ENCODE results near the gene PTPRD. TPM values are rescaled to one million over a fixed set of nuclear protein-coding genes. Genes with fewer than 3 reads are reported as not detected.

PTPRD gene
- total RNA-seq, 1 experiment from 2014 or later = 0.02 TPM

GRCh38 chr9:8826281-8826680 lies 1786.5 kb downstream of the PTPRD start:
- H3K9me3 ChIP-seq (ENCODE audit: control insufficient read depth in 1 of 2, insufficient read depth in 1 of 2, low read depth in 1 of 2, low read length in 2 of 2) = peaks cover 10% of the 10 kb centered on the region in 2 experiments; a peak in 2 of 4 replicates
- no peaks in the 10 kb centered on the region for H3K4me1 ChIP-seq (ENCODE audit: control insufficient read depth in 1 of 2, insufficient read depth in 2 of 2, low read length in 2 of 2)
- H3K79me2 ChIP-seq (ENCODE audit: insufficient read depth, low read length) = no peaks in the 10 kb centered on the region
- ATAC-seq (no peak), DNase-seq (ENCODE audit: low read depth, low spot score) (no peak)
- H4K20me1 ChIP-seq (ENCODE audit: insufficient read depth) = no peaks in the 10 kb centered on the region; the same call in 1 of the 2 replicates
- H3K4me3 ChIP-seq (replicated peaks in 1 of 2; ENCODE audit: low read depth in 1 of 2, low read length in 2 of 2) = no peak overlapping the region
- H3K4me2 ChIP-seq (ENCODE audit: low read length) = no peak overlapping the region
- no peak overlapping the region for H3K9ac ChIP-seq (ENCODE audit: low read length)
- BruUV-seq (replicated peaks) = no TSS peak
- CTCF ChIA-PET = no interaction called here
- no peak overlapping the region for H2AFZ ChIP-seq (ENCODE audit: low read depth, low read length, poor library complexity, severe bottlenecking)
- intact Hi-C loops (cut with micrococcal nuclease) = no loop called here
- no peaks in the 10 kb centered on the region for H3K27me3 ChIP-seq (ENCODE audit: insufficient read depth, low read length)
- H3K9me2 ChIP-seq (ENCODE audit: insufficient read depth) = no peaks in the 10 kb centered on the region
- H3K36me3 ChIP-seq (ENCODE audit: control insufficient read depth in 1 of 2, insufficient read depth in 2 of 2, low read length in 2 of 2) = no peaks in the 10 kb centered on the region
- TF ChIP-seq, protein P1, sequence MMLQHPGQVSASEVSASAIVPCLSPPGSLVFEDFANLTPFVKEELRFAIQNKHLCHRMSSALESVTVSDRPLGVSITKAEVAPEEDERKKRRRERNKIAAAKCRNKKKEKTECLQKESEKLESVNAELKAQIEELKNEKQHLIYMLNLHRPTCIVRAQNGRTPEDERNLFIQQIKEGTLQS (IDR thresholded peaks at IDR 0.05) = no peak
- TF ChIP-seq, protein P2, sequence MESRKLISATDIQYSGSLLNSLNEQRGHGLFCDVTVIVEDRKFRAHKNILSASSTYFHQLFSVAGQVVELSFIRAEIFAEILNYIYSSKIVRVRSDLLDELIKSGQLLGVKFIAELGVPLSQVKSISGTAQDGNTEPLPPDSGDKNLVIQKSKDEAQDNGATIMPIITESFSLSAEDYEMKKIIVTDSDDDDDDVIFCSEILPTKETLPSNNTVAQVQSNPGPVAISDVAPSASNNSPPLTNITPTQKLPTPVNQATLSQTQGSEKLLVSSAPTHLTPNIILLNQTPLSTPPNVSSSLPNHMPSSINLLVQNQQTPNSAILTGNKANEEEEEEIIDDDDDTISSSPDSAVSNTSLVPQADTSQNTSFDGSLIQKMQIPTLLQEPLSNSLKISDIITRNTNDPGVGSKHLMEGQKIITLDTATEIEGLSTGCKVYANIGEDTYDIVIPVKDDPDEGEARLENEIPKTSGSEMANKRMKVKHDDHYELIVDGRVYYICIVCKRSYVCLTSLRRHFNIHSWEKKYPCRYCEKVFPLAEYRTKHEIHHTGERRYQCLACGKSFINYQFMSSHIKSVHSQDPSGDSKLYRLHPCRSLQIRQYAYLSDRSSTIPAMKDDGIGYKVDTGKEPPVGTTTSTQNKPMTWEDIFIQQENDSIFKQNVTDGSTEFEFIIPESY (IDR thresholded peaks at IDR 0.05; ENCODE audit: extremely low read depth, insufficient replicate concordance, low read length) = no peak
- TF ChIP-seq CTCF (IDR thresholded peaks at IDR 0.05 in 2 of 3, conservative IDR thresholded peaks at IDR 0.05 in 1 of 3; ENCODE audit: borderline replicate concordance in 1 of 3, insufficient read depth in 1 of 3, low read depth in 2 of 3, low read length in 2 of 3) = no peak
- no peak overlapping the region for H3K27ac ChIP-seq (ENCODE audit: low read depth, low read length)
- RAD21 ChIA-PET (ENCODE audit: low non-redundant PET in 1 of 2, low total read pairs in 2 of 2, uncharacterized antibody in 2 of 2, unreplicated experiment in 2 of 2) = no interaction called here
- POLR2A ChIA-PET = no interaction called here
